Measurements from ENCODE around the gene PSG4.
"Not testable (repeated sequence)": the region's sequence is repeated elsewhere in the genome, so short reads cannot be mapped to it uniquely, and the experiment has no call there.

DNA sequence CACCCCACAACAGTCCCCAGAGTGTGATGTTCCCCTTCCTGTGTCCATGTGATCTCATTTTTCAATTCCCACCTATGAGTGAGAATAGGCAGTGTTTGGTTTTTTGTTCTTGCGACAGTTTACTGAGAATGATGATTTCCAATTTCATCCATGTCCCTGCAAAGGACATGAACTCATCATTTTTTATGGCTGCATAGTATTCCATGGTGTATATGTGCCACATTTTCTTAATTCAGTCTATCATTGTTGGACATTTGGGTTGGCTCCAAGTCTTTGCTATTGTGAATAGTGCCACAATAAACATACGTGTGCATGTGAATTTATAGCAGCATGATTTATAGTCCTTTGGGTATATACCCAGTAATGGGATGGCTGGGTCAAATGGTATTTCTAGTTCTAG, 36.8 kb upstream of the PSG4 start:
- TF ChIP-seq, protein P1, sequence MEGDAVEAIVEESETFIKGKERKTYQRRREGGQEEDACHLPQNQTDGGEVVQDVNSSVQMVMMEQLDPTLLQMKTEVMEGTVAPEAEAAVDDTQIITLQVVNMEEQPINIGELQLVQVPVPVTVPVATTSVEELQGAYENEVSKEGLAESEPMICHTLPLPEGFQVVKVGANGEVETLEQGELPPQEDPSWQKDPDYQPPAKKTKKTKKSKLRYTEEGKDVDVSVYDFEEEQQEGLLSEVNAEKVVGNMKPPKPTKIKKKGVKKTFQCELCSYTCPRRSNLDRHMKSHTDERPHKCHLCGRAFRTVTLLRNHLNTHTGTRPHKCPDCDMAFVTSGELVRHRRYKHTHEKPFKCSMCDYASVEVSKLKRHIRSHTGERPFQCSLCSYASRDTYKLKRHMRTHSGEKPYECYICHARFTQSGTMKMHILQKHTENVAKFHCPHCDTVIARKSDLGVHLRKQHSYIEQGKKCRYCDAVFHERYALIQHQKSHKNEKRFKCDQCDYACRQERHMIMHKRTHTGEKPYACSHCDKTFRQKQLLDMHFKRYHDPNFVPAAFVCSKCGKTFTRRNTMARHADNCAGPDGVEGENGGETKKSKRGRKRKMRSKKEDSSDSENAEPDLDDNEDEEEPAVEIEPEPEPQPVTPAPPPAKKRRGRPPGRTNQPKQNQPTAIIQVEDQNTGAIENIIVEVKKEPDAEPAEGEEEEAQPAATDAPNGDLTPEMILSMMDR (IDR thresholded peaks at IDR 0.05), result not testable (repeated sequence)
- not testable (repeated sequence) for TF ChIP-seq POLR2A (IDR thresholded peaks at IDR 0.05)

Measured in heart left ventricle (tissue), 13 donors.